Endometrial microvascular endothelial cells (primary cell): ENCODE results near the gene C3orf62. TPM values are rescaled to one million over a fixed set of nuclear protein-coding genes. Genes with fewer than 3 reads are reported as not detected.
"Not testable (repeated sequence)": the region's sequence is repeated elsewhere in the genome, so short reads cannot be mapped to it uniquely, and the experiment has no call there.

Source experiments
- in situ Hi-C: cut with HindIII; loops from 2 replicates; pipeline ENCODE4 v1.10.0; 2017; ENCODE audit warnings: low sequenced_read_pairs, low pct_unique_long_range_greater_than_20kb; ENCODE audit errors: inconsistent ontology term
- total RNA-seq: library from RNA; depleted of rRNA; stranded (reverse); fragments of >200 nt; gene quantifications from one replicate; pipeline ENCODE4 v1.2.3, GENCODE V29; 2015; ENCODE audit errors: inconsistent ontology term

C3orf62 gene
- total RNA-seq, 1 donor from 2014 or later = 0.74 TPM

DNA sequence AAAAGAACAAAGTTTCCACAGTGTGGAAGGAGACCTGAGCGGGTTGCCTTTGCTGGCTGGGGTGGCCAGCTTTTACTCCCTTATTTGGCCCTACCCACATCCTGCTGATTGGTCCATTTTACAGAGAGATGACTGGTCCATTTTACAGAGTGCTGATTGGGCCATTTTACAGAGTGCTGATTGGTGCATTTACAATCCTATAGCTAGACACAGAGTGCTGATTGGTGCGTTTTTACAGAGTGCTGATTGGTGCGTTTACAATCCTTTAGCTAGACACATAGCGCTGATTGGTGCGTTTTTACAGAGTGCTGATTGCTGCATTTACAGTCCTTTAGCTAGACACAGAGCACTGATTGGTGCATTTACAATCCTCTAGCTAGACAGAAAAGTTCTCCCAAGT, 48.2 kb downstream of the C3orf62 start:
- in situ Hi-C loops = not testable (repeated sequence)

DNA sequence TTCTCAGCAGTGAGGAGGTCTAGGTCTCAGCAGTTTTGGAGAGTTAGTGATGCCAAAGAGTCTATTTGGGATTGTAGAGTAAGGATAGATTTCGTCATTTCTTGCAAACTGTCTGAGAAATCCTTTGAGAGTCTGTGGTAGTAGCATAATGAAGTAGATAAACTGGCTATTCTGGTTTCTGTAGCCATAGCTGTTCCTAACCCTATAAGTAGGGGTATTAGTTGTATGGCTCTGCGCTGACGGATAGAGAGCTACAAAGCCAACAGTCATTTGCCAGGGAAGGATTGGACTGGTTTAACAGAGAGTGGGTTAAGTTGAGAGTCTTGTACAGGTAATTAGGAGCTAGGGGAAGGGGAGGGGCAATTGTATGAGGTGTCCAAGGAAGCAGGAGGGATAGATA, 55.0 kb downstream of the C3orf62 start:
- in situ Hi-C loops = no loop called here

DNA sequence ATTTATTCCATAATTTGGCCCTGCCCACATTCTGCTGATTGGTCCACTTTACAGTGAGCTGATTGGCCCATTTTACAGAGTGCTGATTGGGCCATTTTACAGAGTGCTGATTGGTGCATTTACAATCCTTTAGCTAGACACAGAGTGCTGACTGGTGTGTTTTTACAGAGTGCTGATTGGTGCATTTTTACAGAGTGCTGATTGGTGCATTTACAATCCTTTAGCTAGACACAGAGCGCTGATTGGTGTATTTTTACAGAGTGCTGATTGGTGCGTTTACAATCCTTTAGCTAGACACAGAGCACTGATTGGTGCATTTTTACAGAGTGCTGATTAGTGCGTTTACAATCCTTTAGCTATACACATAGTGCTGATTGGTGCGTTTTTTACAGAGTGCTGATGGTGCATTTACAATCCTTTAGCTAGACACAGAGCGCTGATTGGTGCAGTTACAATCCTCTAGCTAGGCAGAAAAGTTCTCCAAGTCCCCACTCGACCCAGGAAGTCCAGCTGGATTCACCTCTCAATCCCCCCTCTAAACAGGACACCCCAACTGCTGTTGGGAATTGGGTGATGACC, 56.0 kb downstream of the C3orf62 start:
- in situ Hi-C loops = not testable (repeated sequence)

DNA sequence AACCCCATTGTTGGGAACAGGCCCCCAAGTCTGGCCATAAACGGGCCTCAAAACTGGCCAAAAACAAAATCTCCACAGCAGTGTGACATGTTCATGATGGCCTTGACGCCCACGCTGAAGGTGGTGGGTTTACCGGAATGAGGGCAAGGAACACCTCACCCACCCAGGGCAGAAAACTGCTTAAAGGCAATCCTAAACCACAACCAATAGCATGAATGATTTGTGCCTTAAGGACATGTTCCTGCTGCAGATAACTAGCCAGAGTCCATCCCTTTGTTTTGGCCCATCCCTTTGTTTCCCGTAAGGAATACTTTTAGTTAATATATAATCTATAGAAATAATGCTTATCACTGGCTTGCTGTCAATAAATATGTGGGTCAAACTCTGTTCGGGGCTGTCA, 57.9 kb downstream of the C3orf62 start:
- in situ Hi-C loops = no loop called here

Other genes with a start within 250 kb of the C3orf62 start
- 327 TPM for gene IMPDH2, start 247.8 kb downstream of the C3orf62 start, total RNA-seq
- 60.3 TPM for gene QRICH1, start 183.2 kb downstream of the C3orf62 start, total RNA-seq
- gene QARS1, start 172.5 kb downstream of the C3orf62 start, total RNA-seq = 280 TPM
- 37.3 TPM for gene USP19, start 156.4 kb downstream of the C3orf62 start, total RNA-seq
- gene LAMB2, start 144.2 kb downstream of the C3orf62 start, total RNA-seq = 315 TPM
- 26.7 TPM for gene CCDC71, start 110.9 kb downstream of the C3orf62 start, total RNA-seq
- 24.7 TPM for gene KLHDC8B, start 105.6 kb downstream of the C3orf62 start, total RNA-seq
- gene USP4, start 62.8 kb upstream of the C3orf62 start, total RNA-seq = 16.7 TPM
- gene GPX1, start 81.1 kb upstream of the C3orf62 start, total RNA-seq = 644 TPM
- 730 TPM for gene RHOA, start 134.7 kb upstream of the C3orf62 start, total RNA-seq
- 32.3 TPM for gene TCTA, start 135.2 kb upstream of the C3orf62 start, total RNA-seq
- not detected for gene AMT, start 145.2 kb upstream of the C3orf62 start, total RNA-seq
- 6.3 TPM for gene NICN1, start 152.1 kb upstream of the C3orf62 start, total RNA-seq
- gene DAG1, start 193.0 kb upstream of the C3orf62 start, total RNA-seq = 107 TPM